ENCODE data around the gene AOPEP. TPM values are rescaled to one million over a fixed set of nuclear protein-coding genes. Genes with fewer than 3 reads are reported as not detected.
A peak's percentile ranks its signal among the peaks of the same experiment; 100 is the strongest.

AOPEP gene
- total RNA-seq, 2 donors from 2014 or later: 81.5 to 224 TPM

GRCh38 chr9:94913550-94913949, 187.1 kb downstream of the AOPEP start:
- H3K4me3 ChIP-seq: no peak overlapping the region
- intact Hi-C loops (cut with DNase I): no loop called here
- peaks cover 23% of the 10 kb centered on the region for H3K4me1 ChIP-seq
- no peak for ATAC-seq
- 18 to 54% methylated on average over 4 of the region's 4 CpGs for whole genome bisulfite sequencing, 2 donors
- H3K27me3 ChIP-seq: no peaks in the 10 kb centered on the region
- no peak for DNase-seq
- H3K27ac ChIP-seq: peak overlapping the region; percentile 28 to 64 (median 52)
- TF ChIP-seq POLR2A (IDR thresholded peaks at IDR 0.05) (no peak), CTCF (IDR thresholded peaks at IDR 0.05) (no peak)
- no peaks in the 10 kb centered on the region for H3K9me3 ChIP-seq
- no peaks in the 10 kb centered on the region for H3K36me3 ChIP-seq (replicated peaks in 1 of 2; ENCODE audit: insufficient read depth in 1 of 2, low read depth in 2 of 2)

GRCh38 chr9:94915476-94916450, 189.3 kb downstream of the AOPEP start:
- WGBS, 2 donors: 95 to 96% methylated on average over 16 to 17 of the region's 17 CpGs
- Histone ChIP-seq H3K4me1 (peaks cover 23% of the 10 kb centered on the region), H3K27ac (peak overlapping the region in 2 of 4 donors; percentile 37 to 40), H3K4me3 (no peak overlapping the region), H3K27me3 (no peaks in the 10 kb centered on the region), H3K9me3 (no peaks in the 10 kb centered on the region), H3K36me3 (replicated peaks in 1 of 2; ENCODE audit: insufficient read depth in 1 of 2, low read depth in 2 of 2) (no peaks in the 10 kb centered on the region)
- no peak for DNase-seq
- intact Hi-C loops (cut with DNase I): no loop called here
- TF ChIP-seq POLR2A (IDR thresholded peaks at IDR 0.05) (no peak), CTCF (IDR thresholded peaks at IDR 0.05) (no peak)
- ATAC-seq: no peak

GRCh38 chr9:94916956-94917355, 190.5 kb downstream of the AOPEP start:
- Histone ChIP-seq H3K4me3 (no peak overlapping the region), H3K4me1 (peaks cover 29% of the 10 kb centered on the region), H3K27me3 (no peaks in the 10 kb centered on the region), H3K9me3 (no peaks in the 10 kb centered on the region), H3K27ac (no peak overlapping the region), H3K36me3 (replicated peaks in 1 of 2; ENCODE audit: insufficient read depth in 1 of 2, low read depth in 2 of 2) (no peaks in the 10 kb centered on the region)
- TF ChIP-seq POLR2A (IDR thresholded peaks at IDR 0.05) (no peak), CTCF (IDR thresholded peaks at IDR 0.05) (no peak)
- WGBS, 2 donors: 69 to 78% methylated on average over 6 of the region's 6 CpGs
- no peak for DNase-seq
- ATAC-seq: no peak
- intact Hi-C loops (cut with DNase I): no loop called here

- H3K36me3 ChIP-seq (replicated peaks in 1 of 2; ENCODE audit: insufficient read depth in 1 of 2, low read depth in 2 of 2): no peaks in the 10 kb centered on the region
- no peak overlapping the region for H3K27ac ChIP-seq
- H3K27me3 ChIP-seq: no peaks in the 10 kb centered on the region
- H3K4me1 ChIP-seq: peaks cover 33% of the 10 kb centered on the region
- no peak for ATAC-seq
- no peak for DNase-seq
- TF ChIP-seq CTCF (IDR thresholded peaks at IDR 0.05) (no peak), POLR2A (IDR thresholded peaks at IDR 0.05) (no peak)
- intact Hi-C loops (cut with DNase I): no loop called here
- no peak overlapping the region for H3K4me3 ChIP-seq
- WGBS, 2 donors: 60 to 61% methylated on average over 4 to 5 of the region's 5 CpGs
- no peaks in the 10 kb centered on the region for H3K9me3 ChIP-seq
Observed at GRCh38 chr9:94918038-94918753, 191.7 kb downstream of the AOPEP start.
